K562 (cell line): ENCODE data around the gene GYPA. TPM values are rescaled to one million over a fixed set of nuclear protein-coding genes. Genes with fewer than 3 reads are reported as not detected.
"Not testable (repeated sequence)": the region's sequence is repeated elsewhere in the genome, so short reads cannot be mapped to it uniquely, and the experiment has no call there.

Source experiments
- AFF1 ChIP-seq, 2 experiments: fragments of 450-650 bp; IDR thresholded peaks; 2 replicates each; pipeline ENCODE4 v1.6.1; 2018; ENCODE audit warnings: mild to moderate bottlenecking in 2 of 2, low read depth in 1 of 2; ENCODE audit not compliant: partially characterized antibody in 2 of 2
- ARID2 ChIP-seq: fragments of 450-650 bp; IDR thresholded peaks from 2 replicates; pipeline ENCODE4 v1.6.1; 2017; ENCODE audit warnings: antibody characterized with exemption, mild to moderate bottlenecking
- ARNT ChIP-seq, 2 experiments: fragments of 450-650 bp; IDR thresholded peaks; 2 replicates each; pipeline ENCODE4 v1.6.1; 2016; ENCODE audit warnings: mild to moderate bottlenecking in 1 of 2
- ASH1L ChIP-seq: fragments of 450-650 bp; IDR thresholded peaks from 2 replicates; pipeline ENCODE4 v1.6.1; 2018; ENCODE audit warnings: borderline replicate concordance, mild to moderate bottlenecking, low read depth; ENCODE audit not compliant: partially characterized antibody
- ELF4 ChIP-seq: fragments of 450-650 bp; formaldehyde crosslinking; IDR thresholded peaks from 2 replicates; pipeline ENCODE4 v1.4.0; 2022; ENCODE audit warnings: missing genetic modification characterization
- EP400 ChIP-seq: fragments of 450-650 bp; IDR thresholded peaks from 2 replicates; pipeline ENCODE4 v1.6.1; 2017; ENCODE audit warnings: antibody characterized with exemption, mild to moderate bottlenecking, moderate library complexity
- HDAC1 ChIP-seq, 2 experiments: fragments of 450-650 bp; IDR thresholded peaks; 2 replicates each; pipeline ENCODE4 v1.6.1; 2016 to 2017; ENCODE audit warnings: inconsistent platforms in 1 of 2, mild to moderate bottlenecking in 1 of 2, moderate library complexity in 1 of 2
- KDM1A ChIP-seq, 2 experiments: fragments of 450-650 bp; IDR thresholded peaks; 2 replicates each; pipeline ENCODE4 v1.6.1; 2016; ENCODE audit warnings: mild to moderate bottlenecking in 2 of 2
- MTA2 ChIP-seq: fragments of 450-650 bp; IDR thresholded peaks from 2 replicates; pipeline ENCODE4 v1.6.1; 2016; ENCODE audit warnings: low read depth
- MYBL2 ChIP-seq, 2 experiments: fragments of 450-650 bp in 1 of 2; sonication (generic) in 1 of 2; formaldehyde crosslinking in 1 of 2; IDR thresholded peaks; 2 replicates each; pipeline versions ENCODE4 v1.6.1 to v1.8.1; 2017 to 2022; ENCODE audit warnings: borderline replicate concordance in 1 of 2, inconsistent platforms in 1 of 2, low read depth in 1 of 2, mild to moderate bottlenecking in 1 of 2, missing genetic modification reagents in 1 of 2, moderate library complexity in 1 of 2
- NBN ChIP-seq: fragments of 450-650 bp; IDR thresholded peaks from 2 replicates; pipeline ENCODE4 v1.6.1; 2016; ENCODE audit warnings: low read depth, mild to moderate bottlenecking
- POLR2B ChIP-seq: fragments of 450-650 bp; IDR thresholded peaks from 2 replicates; pipeline ENCODE4 v1.6.1; 2018; ENCODE audit warnings: low read depth; ENCODE audit not compliant: partially characterized antibody
- RBFOX2 ChIP-seq: fragments of 200-400 bp; formaldehyde crosslinking; IDR thresholded peaks from 2 replicates; pipeline ENCODE4 v1.6.1; 2017; ENCODE audit warnings: low read depth, mild to moderate bottlenecking, low read length, moderate library complexity
- TEAD4 ChIP-seq, 2 experiments: sonication (generic) in 1 of 2; formaldehyde crosslinking in 1 of 2; IDR thresholded peaks; 2 replicates each; pipeline versions ENCODE4 v1.6.1 to v1.8.0; 2012 to 2022; ENCODE audit warnings: borderline replicate concordance in 1 of 2, inconsistent platforms in 1 of 2, low read length in 1 of 2, mild to moderate bottlenecking in 1 of 2, missing genetic modification reagents in 1 of 2
- TOE1 ChIP-seq, 2 experiments: fragments of 450-650 bp in 1 of 2; sonication (generic) in 1 of 2; formaldehyde crosslinking in 1 of 2; IDR thresholded peaks; 2 replicates each; pipeline versions ENCODE4 v1.7.1 to v1.8.0; 2016 to 2022; ENCODE audit warnings: borderline replicate concordance in 2 of 2, mild to moderate bottlenecking in 2 of 2, antibody characterized with exemption in 1 of 2, inconsistent platforms in 1 of 2, low read depth in 1 of 2, missing genetic modification reagents in 1 of 2, moderate library complexity in 1 of 2
- polyA plus RNA-seq, 8 experiments: library from polyadenylated mRNA; depleted of rRNA in 4 of 8; stranded (reverse) in 5 of 8; unstranded in 3 of 8; fragments of >200 nt; fragmentation: Nextera tagmentation in 2 of 8; fragmentation: Illumina TruSeq in 1 of 8; extraction: Ambion mirVana in 2 of 8; extraction: Trizol in 1 of 8; gene quantifications; 2 replicates each; pipeline versions ENCODE4 v1.2.1 to v1.2.3, GENCODE V29; 2011 to 2014; ENCODE audit warnings: inconsistent platforms in 1 of 8, missing spikeins in 1 of 8
- total RNA-seq, 7 experiments: library from RNA; depleted of rRNA in 6 of 7; stranded (reverse); fragments of >200 nt in 6 of 7; fragmentation: Illumina TruSeq in 2 of 7; extraction: Trizol in 2 of 7; gene quantifications; 2 replicates each; pipeline versions ENCODE4 v1.2.1 to v1.2.3, GENCODE V29; 2011 to 2021; ENCODE audit warnings: low replicate concordance in 1 of 7
- TF ChIP-seq, protein P1 (sequence below): fragments of 450-650 bp; IDR thresholded peaks from 2 replicates; pipeline ENCODE4 v1.7.1; 2018; ENCODE audit warnings: mild to moderate bottlenecking, low read depth; ENCODE audit not compliant: partially characterized antibody

Gene GYPA
- total and polyA plus RNA-seq, 9 of the 15 experiments (the other 6 are each of a cell fraction or from before 2014, with no cell fraction given): 35.3 to 278 (median 122) TPM

DNA sequence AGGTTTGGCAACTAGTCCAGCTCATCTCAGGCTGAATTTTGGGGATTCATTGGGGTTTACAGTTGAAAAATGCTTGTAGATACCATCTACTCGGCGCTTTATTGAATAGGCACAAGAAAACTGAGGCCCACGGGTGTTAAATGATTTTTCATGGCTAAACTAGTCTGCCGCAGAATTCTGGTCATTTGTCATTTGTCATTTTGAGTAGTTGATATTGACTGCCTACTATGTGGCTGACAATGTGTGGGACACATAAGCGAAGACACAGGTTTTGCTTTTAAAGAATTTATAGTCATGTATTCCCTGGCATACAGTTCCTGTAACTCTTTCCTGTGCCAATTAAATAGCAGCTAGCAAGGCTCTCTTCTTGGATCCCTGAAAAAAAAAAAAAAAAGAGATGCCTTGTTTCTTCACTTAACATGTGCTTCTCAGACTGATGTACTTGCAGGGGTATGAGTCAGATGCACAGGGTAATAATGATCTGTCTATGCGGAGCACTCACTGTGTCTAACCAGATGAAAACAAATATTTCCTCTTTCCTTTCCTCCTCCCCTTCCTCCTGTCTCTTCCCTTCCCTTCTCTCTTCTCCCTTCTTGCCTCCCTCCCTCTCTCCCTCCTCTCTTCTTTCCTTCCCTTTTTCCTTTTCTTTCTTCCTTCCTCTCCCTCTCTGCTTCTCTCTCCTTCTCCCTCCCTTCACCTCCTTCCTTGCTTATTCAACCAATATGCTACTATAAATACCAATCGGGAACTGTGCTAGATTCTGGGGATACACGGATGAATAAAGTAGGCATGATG, 3.2 kb downstream of the GYPA start (continued):
- TF ChIP-seq RBFOX2 (peak; percentile 38; the same call in 1 of the 2 replicates), ARNT (IDR thresholded peaks at IDR 0.05) (peak in 1 of 2 experiments; percentile 71; a peak in 1 of 4 replicates), ASH1L (peak; percentile 55), POLR2B (peak; percentile 47), NBN (peak; percentile 48; the same call in 1 of the 2 replicates), HDAC1 (IDR thresholded peaks at IDR 0.05) (peak; percentile 41 to 93; a peak in 3 of 4 replicates), KDM1A (IDR thresholded peaks at IDR 0.05) (peak; percentile 19 to 44; a peak in 1 of 4 replicates), MYBL2 (IDR thresholded peaks at IDR 0.05; ENCODE audit: low read depth) (peak; percentile 30; the same call in 1 of the 2 replicates), ARID2 (0 out of 2 replicates have a peak, but pooled peaks have one; percentile 50), EP400 (peak; percentile 48; the same call in 1 of the 2 replicates), MTA2 (peak; percentile 65), TEAD4 (IDR thresholded peaks at IDR 0.05; ENCODE audit: low read length) (0 out of 2 replicates have a peak, but pooled peaks have one; percentile 8), AFF1 (IDR thresholded peaks at IDR 0.05; ENCODE audit: low read depth in 1 of 2, partially characterized antibody in 2 of 2) (peak; percentile 19 to 48), TOE1 (IDR thresholded peaks at IDR 0.05; ENCODE audit: borderline replicate concordance) (peak; percentile 64; the same call in 1 of the 2 replicates), ELF4 (CRISPR knock-in tag) (peak; percentile 73)
- TF ChIP-seq, protein P1, sequence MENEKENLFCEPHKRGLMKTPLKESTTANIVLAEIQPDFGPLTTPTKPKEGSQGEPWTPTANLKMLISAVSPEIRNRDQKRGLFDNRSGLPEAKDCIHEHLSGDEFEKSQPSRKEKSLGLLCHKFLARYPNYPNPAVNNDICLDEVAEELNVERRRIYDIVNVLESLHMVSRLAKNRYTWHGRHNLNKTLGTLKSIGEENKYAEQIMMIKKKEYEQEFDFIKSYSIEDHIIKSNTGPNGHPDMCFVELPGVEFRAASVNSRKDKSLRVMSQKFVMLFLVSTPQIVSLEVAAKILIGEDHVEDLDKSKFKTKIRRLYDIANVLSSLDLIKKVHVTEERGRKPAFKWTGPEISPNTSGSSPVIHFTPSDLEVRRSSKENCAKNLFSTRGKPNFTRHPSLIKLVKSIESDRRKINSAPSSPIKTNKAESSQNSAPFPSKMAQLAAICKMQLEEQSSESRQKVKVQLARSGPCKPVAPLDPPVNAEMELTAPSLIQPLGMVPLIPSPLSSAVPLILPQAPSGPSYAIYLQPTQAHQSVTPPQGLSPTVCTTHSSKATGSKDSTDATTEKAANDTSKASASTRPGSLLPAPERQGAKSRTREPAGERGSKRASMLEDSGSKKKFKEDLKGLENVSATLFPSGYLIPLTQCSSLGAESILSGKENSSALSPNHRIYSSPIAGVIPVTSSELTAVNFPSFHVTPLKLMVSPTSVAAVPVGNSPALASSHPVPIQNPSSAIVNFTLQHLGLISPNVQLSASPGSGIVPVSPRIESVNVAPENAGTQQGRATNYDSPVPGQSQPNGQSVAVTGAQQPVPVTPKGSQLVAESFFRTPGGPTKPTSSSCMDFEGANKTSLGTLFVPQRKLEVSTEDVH: peak; percentile 34
- not testable (repeated sequence) for TF ChIP-seq MYBL2 (CRISPR knock-in tag; IDR thresholded peaks at IDR 0.05; ENCODE audit: borderline replicate concordance); TEAD4 (CRISPR knock-in tag; IDR thresholded peaks at IDR 0.05; ENCODE audit: borderline replicate concordance); TOE1 (CRISPR knock-in tag; IDR thresholded peaks at IDR 0.05; ENCODE audit: borderline replicate concordance, low read depth)
